Measurements from ENCODE around the gene CTTNBP2NL.
A peak's percentile ranks its signal among the peaks of the same experiment; 100 is the strongest.
"Not testable (repeated sequence)": the region's sequence is repeated elsewhere in the genome, so short reads cannot be mapped to it uniquely, and the experiment has no call there.

CTTNBP2NL gene

DNA sequence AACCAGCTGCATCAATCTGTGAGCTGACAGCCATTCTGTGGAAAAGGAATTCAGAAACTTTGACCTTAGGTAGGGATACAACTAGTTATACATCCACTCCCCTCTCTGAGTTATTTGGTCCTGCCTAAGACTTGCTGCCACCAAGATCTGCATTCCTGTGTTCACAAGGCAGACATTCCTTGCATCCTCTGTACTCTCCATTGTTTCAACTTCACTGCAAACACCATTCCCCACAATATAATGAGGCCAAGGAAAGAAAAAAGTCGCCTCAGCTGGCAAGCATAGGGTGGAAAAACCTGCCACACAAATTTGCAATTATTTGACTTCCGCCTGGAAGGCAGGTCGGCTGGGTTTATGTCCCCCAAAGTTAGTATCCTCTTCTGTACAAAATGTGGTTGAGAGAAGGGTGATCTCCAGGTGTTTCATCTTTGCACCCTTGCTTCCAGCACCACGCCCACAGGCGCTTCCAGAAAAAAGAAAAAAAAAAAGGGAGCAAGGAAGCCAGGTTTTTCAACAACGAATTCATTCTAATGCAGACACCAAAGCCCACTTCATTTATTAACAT is 676 bp upstream of the CTTNBP2NL start:
- peak overlapping the region; percentile 89 for H3K4me3 Mint-ChIP-seq
- no peaks in the 10 kb centered on the region for H3K36me3 Mint-ChIP-seq
- H3K27me3 Mint-ChIP-seq, result peaks cover 13% of the 10 kb centered on the region
- no peaks in the 10 kb centered on the region for H3K9me3 Mint-ChIP-seq (ENCODE audit: low read depth)
- H3K4me1 Mint-ChIP-seq (ENCODE audit: low read depth), result peaks cover 21% of the 10 kb centered on the region
- H3K27ac Mint-ChIP-seq, result no peak overlapping the region

DNA sequence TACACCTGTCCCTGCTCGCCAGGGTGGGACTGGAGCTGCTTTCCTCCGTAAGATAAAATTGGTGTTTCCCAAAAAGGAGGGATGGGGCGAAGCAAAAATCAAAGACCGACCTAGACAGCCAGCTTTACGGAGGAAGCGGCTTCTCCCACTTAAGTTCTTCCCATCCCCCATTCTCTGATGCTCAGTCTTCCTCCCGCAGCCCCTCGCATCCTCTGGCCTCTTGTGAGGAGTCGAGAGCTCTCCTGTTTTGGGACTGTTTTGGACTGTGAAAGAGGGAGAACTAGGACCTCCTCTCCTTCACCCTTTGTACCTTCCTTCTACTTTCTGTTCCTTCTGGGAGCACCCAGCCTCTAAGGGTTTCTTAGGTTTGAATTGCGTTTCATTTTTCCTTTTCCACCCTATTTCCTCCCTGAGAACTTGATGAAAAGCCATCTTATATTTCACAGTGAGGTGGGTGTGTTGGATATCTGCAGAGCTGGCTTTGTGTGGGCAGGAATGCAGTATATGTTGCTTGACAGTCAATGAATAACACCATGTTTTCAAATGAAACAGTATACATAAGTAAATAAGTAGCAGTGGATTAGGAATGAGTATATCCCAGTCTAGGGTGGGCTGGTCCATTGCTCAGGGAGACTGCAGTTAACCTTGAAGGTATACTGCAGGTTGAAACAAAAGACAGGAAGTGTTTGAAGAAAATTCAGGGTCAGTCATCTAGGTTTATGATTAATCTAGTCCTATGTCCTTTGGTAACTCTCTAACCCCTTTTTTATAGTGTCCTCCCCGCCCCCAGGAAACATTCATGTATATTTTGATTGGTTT is 848 bp downstream of the CTTNBP2NL start:
- H3K4me3 Mint-ChIP-seq, result peak overlapping the region; percentile 89
- H3K9me3 Mint-ChIP-seq (ENCODE audit: low read depth), result no peaks in the 10 kb centered on the region
- H3K36me3 Mint-ChIP-seq, result no peaks in the 10 kb centered on the region
- H3K27ac Mint-ChIP-seq, result no peak overlapping the region
- H3K4me1 Mint-ChIP-seq (ENCODE audit: low read depth), result peaks cover 18% of the 10 kb centered on the region
- peaks cover 10% of the 10 kb centered on the region for H3K27me3 Mint-ChIP-seq

DNA sequence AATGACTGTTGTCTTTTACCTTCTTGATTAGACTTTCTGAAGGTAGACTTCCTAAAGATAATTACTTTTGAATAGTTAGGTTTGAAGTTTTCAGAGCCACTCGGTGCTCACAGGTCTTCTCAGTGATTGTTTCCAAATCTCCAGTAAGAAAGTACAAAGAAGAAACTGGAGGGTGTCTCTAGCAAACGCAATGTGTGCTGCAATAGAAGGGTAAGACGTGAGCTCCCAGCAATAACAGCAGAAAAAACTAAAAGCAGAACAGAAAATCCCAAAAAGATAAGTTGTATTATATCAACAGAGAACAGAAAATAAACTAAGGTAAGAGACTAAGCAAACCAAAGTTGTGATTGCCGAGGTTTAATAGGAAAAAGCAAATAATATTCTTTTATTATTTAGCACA is 1.8 kb downstream of the CTTNBP2NL start:
- H3K36me3 Mint-ChIP-seq, result no peaks in the 10 kb centered on the region
- no peak overlapping the region for H3K27ac Mint-ChIP-seq
- H3K9me3 Mint-ChIP-seq (ENCODE audit: low read depth), result no peaks in the 10 kb centered on the region
- peaks cover 7% of the 10 kb centered on the region for H3K27me3 Mint-ChIP-seq
- peaks cover 18% of the 10 kb centered on the region for H3K4me1 Mint-ChIP-seq (ENCODE audit: low read depth)
- H3K4me3 Mint-ChIP-seq, result peak overlapping the region; percentile 89

DNA sequence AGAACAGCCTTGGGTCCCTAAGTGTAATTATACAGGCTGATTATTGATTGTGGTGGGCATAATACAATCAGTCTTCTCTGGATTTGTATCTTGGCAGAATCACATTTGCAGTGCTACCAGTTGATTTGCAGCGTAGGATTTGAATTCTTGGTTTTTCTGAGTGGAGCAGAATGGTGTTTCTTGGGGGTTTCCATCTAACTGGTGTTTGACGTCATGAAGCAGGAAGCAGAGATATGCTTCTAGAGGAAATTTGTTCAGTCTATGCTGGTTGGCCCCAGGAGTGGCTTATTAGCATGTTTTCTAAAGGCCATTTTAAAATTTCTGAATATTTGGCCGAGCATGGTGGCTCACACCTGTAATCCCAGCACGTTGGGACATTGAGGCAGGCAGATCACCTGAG is 3.4 kb downstream of the CTTNBP2NL start:
- Mint-ChIP-seq H3K27ac (no peak overlapping the region), H3K4me3 (no peak overlapping the region), H3K36me3 (no peaks in the 10 kb centered on the region), H3K4me1 (ENCODE audit: low read depth) (peaks cover 18% of the 10 kb centered on the region), H3K9me3 (ENCODE audit: low read depth) (no peaks in the 10 kb centered on the region), H3K27me3 (peaks cover 5% of the 10 kb centered on the region)

DNA sequence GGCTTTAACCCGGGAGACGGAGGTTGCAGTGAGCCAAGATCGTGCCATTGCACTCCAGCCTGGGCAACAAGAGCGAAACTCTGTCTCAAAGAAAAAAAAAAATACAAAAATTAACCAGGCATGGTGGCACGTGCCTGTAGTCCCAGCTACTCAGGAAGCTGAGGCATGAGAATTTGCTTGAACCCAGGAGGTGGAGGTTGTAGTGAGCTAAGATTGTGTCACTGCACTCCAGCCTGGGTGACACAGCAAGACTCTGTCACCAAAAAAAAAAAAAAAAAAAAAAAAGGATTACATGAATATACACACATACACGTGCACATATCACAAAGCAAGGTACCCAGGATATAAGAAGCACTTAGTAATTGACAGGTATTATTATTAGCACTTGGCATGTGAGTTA is 4.7 kb downstream of the CTTNBP2NL start:
- H3K27ac Mint-ChIP-seq; H3K27me3 Mint-ChIP-seq; H3K4me3 Mint-ChIP-seq; H3K9me3 Mint-ChIP-seq (ENCODE audit: low read depth); H3K36me3 Mint-ChIP-seq; H3K4me1 Mint-ChIP-seq (ENCODE audit: low read depth): not testable (repeated sequence)

DNA sequence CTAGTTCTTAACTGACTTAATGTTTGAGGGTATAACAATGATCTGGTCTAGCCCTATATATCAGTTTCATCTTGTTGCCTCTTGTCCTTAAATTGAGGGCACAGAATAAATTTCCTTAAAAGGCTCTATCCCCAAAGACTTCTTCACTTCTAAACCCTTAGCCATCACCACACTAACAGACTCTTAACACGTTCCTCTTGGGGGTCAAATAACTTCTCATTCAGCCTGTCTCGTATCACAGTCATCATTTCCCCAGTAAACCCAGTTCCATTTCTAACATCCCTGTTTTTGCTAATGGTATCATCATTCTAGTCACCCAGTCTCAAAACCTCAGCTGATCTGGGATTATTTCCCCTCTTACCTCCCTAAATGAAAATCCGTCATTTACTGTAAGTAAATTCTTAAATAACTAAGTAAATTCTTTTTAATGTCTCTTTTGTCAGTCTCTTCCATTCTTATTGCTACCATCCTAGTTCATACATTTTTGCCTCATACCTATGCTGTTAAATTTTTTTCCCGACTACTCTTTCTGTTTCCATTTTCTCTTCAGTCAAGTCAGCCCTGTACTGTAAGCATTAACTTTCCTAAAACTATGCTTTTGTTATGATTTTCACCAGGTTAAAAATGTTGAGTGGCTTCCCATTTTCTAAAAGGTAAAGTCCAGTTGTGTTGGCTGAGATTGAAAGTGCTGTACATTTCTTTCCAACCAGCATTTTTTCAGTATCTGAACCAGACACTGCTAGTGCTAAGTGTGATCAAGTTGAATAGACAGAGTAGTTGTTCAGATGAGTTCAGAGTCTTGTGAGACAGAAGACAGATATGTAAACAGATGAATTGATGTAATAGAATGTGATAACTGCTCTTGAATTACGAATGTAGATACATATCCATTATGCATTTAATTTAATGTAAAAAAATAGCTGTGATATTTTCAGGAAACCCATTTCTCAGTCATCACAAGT is 6.9 kb downstream of the CTTNBP2NL start:
- H3K4me1 Mint-ChIP-seq (ENCODE audit: low read depth), result no peaks in the 10 kb centered on the region
- no peaks in the 10 kb centered on the region for H3K36me3 Mint-ChIP-seq
- no peak overlapping the region for H3K4me3 Mint-ChIP-seq
- H3K9me3 Mint-ChIP-seq (ENCODE audit: low read depth), result no peaks in the 10 kb centered on the region
- H3K27ac Mint-ChIP-seq, result no peak overlapping the region
- H3K27me3 Mint-ChIP-seq, result peaks cover 2% of the 10 kb centered on the region

DNA sequence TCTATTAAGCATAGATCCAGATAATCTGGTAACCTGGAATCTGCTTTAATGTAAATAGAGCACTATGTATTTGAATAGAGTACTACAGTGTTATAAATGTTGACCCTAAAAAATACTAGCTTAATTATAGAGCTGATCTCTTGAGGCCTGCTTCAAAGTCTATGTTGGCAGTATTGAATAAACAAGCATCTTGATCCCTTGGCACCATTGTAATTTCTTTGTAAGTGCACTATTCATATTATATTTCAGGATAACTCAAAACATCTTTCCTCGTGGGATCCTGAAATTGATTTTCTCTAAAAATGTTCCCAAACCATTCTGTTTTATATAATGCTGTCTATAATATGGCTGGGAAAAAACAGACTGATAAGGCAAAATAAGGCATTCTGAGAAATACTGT is 10.8 kb downstream of the CTTNBP2NL start:
- Mint-ChIP-seq H3K4me1 (ENCODE audit: low read depth) (no peaks in the 10 kb centered on the region), H3K27me3 (peaks cover 4% of the 10 kb centered on the region), H3K27ac (no peak overlapping the region), H3K9me3 (ENCODE audit: low read depth) (no peaks in the 10 kb centered on the region), H3K36me3 (no peaks in the 10 kb centered on the region), H3K4me3 (no peak overlapping the region)

DNA sequence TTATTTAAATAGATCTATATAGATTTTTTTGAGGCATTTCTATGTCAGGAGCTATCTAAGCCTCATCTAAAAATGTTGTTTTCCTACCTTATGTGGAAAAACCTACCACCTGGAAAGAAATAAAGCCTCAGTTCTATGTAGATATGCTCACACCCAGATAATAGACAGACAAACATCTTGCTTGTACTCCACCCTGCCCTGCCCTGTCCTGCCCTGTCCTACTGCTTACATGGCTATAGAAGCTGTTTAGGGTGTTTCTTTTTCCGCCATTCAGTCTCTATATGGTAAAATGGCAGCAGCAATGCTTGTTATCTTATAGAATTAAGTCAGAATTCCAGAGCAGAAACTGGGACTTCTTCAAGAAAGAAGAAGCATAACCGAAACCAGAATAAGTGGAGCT is 13.4 kb downstream of the CTTNBP2NL start:
- Mint-ChIP-seq H3K4me1 (ENCODE audit: low read depth) (no peaks in the 10 kb centered on the region), H3K4me3 (no peak overlapping the region), H3K27me3 (peaks cover 4% of the 10 kb centered on the region), H3K27ac (no peak overlapping the region), H3K9me3 (ENCODE audit: low read depth) (no peaks in the 10 kb centered on the region), H3K36me3 (no peaks in the 10 kb centered on the region)

DNA sequence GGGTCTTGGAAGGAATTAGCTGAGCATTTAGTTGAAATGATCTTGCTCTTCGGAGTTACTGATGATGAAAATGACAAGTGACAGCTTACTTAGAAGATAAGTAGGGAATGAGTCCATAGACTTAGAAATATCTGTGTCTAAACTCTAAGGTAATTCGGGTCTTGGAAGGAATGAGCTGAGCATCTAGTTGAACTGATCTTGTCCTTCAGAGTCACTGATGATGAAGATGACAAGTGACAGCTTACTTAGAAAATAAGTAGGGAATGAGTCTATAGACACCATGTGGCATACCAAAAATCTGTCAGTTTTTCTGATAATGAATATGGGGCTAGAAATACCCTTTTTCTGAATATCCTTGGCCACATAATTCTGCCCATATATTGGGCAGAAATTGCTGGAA is 14.7 kb downstream of the CTTNBP2NL start:
- H3K4me3 Mint-ChIP-seq, result no peak overlapping the region
- peaks cover 4% of the 10 kb centered on the region for H3K27me3 Mint-ChIP-seq
- H3K9me3 Mint-ChIP-seq (ENCODE audit: low read depth), result no peaks in the 10 kb centered on the region
- H3K36me3 Mint-ChIP-seq, result no peaks in the 10 kb centered on the region
- no peaks in the 10 kb centered on the region for H3K4me1 Mint-ChIP-seq (ENCODE audit: low read depth)
- H3K27ac Mint-ChIP-seq, result no peak overlapping the region

DNA sequence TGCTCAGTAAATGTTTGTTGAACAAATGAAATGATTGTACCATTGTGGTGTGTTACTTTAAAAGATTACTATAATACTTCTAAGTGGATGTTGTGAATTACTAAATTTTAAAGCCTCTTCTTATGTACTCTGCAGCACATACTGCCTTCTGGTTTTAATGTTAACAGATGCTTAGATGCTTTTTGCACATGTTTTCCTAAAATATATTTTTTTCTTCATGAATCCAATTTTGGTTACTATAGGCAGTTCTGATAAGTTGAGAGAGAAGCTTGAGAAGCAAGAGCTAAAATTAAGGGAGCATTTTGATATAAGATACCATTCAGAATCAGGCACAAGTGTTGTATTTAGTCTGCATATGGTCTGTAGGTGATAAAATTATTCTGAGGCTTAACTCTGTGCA is 21.3 kb downstream of the CTTNBP2NL start:
- Mint-ChIP-seq H3K4me1 (ENCODE audit: low read depth) (no peaks in the 10 kb centered on the region), H3K9me3 (ENCODE audit: low read depth) (no peaks in the 10 kb centered on the region), H3K27me3 (peaks cover 6% of the 10 kb centered on the region), H3K4me3 (no peak overlapping the region), H3K36me3 (no peaks in the 10 kb centered on the region), H3K27ac (no peak overlapping the region)

DNA sequence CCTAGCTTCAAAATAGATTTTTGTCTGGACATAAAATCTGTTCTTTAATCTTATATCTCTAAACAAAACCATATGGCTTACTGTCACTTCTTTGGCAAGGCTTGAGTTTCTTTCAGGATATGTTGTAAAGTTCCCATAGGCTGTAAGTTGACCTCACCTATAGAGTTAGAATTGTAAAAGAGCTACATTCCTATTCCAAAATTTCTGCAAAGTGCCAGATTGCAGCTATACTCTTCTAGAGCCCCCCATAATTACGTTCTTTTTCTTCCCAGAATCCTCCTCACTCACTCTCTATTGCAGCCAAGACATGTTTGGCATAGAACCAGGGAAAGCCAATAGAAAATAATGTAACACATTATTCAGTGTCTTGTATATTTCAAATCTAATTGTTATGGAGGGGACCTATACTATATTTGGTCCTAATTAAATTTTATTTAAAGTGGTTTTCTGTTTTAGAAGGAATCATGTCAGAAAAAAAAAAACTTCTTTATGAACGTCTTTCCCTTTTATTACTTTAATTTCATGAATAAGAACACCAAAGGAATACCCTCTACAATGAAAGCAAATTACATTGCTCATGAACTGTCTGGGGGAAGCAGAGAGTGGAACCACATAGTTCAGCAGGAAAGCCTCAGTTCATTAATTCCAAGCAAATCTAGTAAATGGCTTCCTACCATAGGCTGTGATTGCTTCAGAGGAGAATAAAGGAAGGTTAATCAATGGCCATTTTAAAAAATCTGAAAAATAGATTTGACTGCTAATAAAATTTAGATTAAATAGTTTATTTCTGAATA is 22.3 kb downstream of the CTTNBP2NL start:
- H3K27me3 Mint-ChIP-seq, result peaks cover 6% of the 10 kb centered on the region
- no peaks in the 10 kb centered on the region for H3K9me3 Mint-ChIP-seq (ENCODE audit: low read depth)
- no peak overlapping the region for H3K4me3 Mint-ChIP-seq
- H3K36me3 Mint-ChIP-seq, result no peaks in the 10 kb centered on the region
- no peak overlapping the region for H3K27ac Mint-ChIP-seq
- no peaks in the 10 kb centered on the region for H3K4me1 Mint-ChIP-seq (ENCODE audit: low read depth)

DNA sequence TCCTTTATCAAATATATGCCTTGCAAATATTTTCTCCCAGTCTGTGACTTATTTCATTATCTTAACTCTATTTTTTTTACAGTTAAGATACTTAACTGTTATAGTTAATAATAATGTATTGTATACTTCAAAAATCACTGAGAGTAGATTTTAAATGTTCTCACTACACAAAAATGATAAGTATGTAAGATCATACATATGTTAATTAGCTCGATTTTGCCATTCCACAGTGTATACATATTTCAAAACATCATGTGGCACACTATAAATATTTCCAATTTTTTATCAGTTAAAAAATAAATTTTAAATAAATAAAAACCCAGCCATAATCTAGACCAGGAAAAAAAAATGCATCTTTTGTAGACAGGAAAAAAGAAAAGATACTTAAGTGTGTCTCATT is 27.2 kb downstream of the CTTNBP2NL start:
- Mint-ChIP-seq H3K9me3 (ENCODE audit: low read depth) (no peaks in the 10 kb centered on the region), H3K4me3 (no peak overlapping the region), H3K4me1 (ENCODE audit: low read depth) (no peaks in the 10 kb centered on the region), H3K36me3 (no peaks in the 10 kb centered on the region), H3K27ac (no peak overlapping the region), H3K27me3 (peaks cover 6% of the 10 kb centered on the region)

DNA sequence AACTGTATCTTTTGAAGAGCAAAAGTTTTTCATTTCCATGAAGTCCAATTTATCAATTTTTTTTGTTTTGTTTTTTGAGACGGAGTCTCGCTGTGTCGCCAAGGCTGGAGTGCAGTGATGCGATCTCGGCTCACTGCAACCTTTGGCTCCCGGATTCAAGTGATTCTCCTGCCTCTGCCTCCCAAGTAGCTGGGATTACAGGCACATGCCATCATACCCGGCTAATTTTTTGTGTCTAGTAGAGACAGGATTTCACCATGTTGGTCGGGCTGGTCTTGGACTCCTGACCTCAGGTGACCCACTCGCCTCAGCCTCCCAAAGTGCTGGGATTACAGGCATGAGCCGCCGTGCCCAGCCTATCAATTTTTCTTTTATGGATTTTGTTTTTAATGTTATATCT is 27.7 kb downstream of the CTTNBP2NL start:
- not testable (repeated sequence) for H3K27ac Mint-ChIP-seq; H3K9me3 Mint-ChIP-seq (ENCODE audit: low read depth); H3K36me3 Mint-ChIP-seq; H3K4me3 Mint-ChIP-seq; H3K27me3 Mint-ChIP-seq; H3K4me1 Mint-ChIP-seq (ENCODE audit: low read depth)

DNA sequence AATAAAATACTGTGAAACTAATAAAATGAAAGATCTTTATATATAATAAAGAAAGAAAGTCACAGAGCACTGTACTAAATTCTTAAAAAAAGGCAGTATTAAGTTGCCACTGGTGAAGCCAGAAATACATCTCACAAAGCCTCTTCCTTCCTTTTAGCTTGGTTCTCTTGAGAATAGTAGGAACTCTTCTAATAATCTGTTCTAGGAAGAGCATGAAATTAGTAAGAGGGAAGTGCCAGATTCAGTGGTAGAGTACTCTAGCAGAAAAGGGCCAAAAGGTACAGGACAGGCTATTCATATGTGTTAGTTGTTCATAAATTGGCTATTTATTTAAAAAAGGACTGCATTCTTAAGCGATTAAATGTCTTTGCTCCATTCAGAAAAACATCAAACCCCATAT is 33.7 kb downstream of the CTTNBP2NL start:
- Mint-ChIP-seq H3K27me3 (no peaks in the 10 kb centered on the region), H3K9me3 (ENCODE audit: low read depth) (no peaks in the 10 kb centered on the region), H3K27ac (no peak overlapping the region), H3K4me3 (no peak overlapping the region), H3K4me1 (ENCODE audit: low read depth) (no peaks in the 10 kb centered on the region), H3K36me3 (no peaks in the 10 kb centered on the region)
